OCI-LY3 (cell line): ENCODE data around the gene MSN.

Experiments
- H2AFZ ChIP-seq: fragments of 200-600, 300-600 bp; shearing (Covaris generic); 2 replicates; pipeline ENCODE4 v1.6.0; 2014; ENCODE audit warnings: antibody characterized with exemption, low read depth, low read length
- H3K27ac ChIP-seq: fragments of 200-600, 300-600 bp; sonication (generic); 2 replicates; pipeline ENCODE4 v1.5.1; 2014; ENCODE audit warnings: mild to moderate bottlenecking, low read length, moderate library complexity, mixed read lengths
- H3K27me3 ChIP-seq: fragments of 200-600, 300-600 bp; sonication (generic); 2 replicates; pipeline ENCODE4 v1.6.1; 2014; ENCODE audit warnings: low read depth, low read length, mixed read lengths
- H3K36me3 ChIP-seq: fragments of 200-600, 300-600 bp; sonication (generic); replicated peaks from 2 replicates; pipeline ENCODE3; 2014; ENCODE audit warnings: low read depth, low read length, mixed read lengths
- H3K4me1 ChIP-seq: fragments of 300-600, 200-600 bp; sonication (generic); 2 replicates; pipeline ENCODE4 v1.6.1; 2014; ENCODE audit warnings: low read length, mixed read lengths
- H3K4me2 ChIP-seq: fragments of 200-600, 300-600 bp; sonication (generic); 2 replicates; pipeline ENCODE4 v1.6.1; 2014; ENCODE audit warnings: low read length, mixed read lengths
- H3K4me3 ChIP-seq: fragments of 300-600, 200-600 bp; sonication (generic); 2 replicates; pipeline ENCODE4 v1.5.1; 2014; ENCODE audit warnings: antibody characterized with exemption, mild to moderate bottlenecking, low read length, moderate library complexity
- H3K79me2 ChIP-seq: fragments of 300-600, 200-600 bp; shearing (Covaris generic); 2 replicates; pipeline ENCODE4 v1.6.1; 2014; ENCODE audit warnings: mild to moderate bottlenecking, low read length, mixed read lengths
- H3K9ac ChIP-seq: fragments of 300-600, 200-600 bp; shearing (Covaris generic); 2 replicates; pipeline ENCODE4 v1.6.0; 2014; ENCODE audit warnings: mild to moderate bottlenecking, low read length, moderate library complexity
- H3K9me3 ChIP-seq: fragments of 200-600, 300-600 bp; shearing (Covaris generic); 2 replicates; pipeline ENCODE4 v1.6.1; 2014; ENCODE audit warnings: low read length, mixed read lengths; ENCODE audit not compliant: insufficient read depth
- H4K20me1 ChIP-seq: fragments of 200-600, 300-600 bp; sonication (generic); 2 replicates; pipeline ENCODE4 v1.6.1; 2016; ENCODE audit warnings: low read length, mixed read lengths; ENCODE audit not compliant: insufficient read depth
- EZH2phosphoT487 ChIP-seq: fragments of 200-600 bp; shearing (Covaris generic); IDR thresholded peaks from 2 replicates; pipeline ENCODE4 v1.6.1; 2018; ENCODE audit warnings: antibody characterized with exemption, mixed run types, low read depth
- TF ChIP-seq, protein P1 (sequence below): fragments of 200-600, 300-600 bp; sonication (generic); IDR thresholded peaks from 2 replicates; pipeline ENCODE4 v1.5.1; 2014; ENCODE audit warnings: antibody characterized with exemption, low read length, low read depth

The MSN gene

DNA sequence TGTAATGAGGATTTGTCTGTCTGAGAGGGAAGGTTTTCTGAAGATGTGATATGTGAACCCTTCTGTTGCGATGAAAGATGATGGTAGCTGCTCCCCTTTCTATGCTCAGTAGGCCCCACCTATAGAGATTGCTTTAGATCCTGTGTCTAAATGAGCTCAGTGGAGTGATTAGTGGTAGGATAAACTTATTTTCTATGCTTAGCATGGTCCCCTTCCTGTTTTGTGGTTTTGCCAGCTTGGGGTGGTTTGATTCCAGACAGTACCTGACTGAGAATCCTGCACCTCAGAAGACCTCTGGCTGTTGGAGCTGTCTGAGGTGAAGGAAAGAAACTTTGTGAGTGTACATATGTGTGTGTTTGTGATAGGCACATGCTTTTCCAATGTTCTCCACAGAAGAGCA is 17.7 kb downstream of the MSN start:
- Histone ChIP-seq H3K9me3 (no peaks in the 10 kb centered on the region), H3K4me2 (no peak overlapping the region), H3K36me3 (no peaks in the 10 kb centered on the region), H4K20me1 (peaks cover 61% of the 10 kb centered on the region), H3K27ac (no peak overlapping the region), H3K9ac (no peak overlapping the region), H3K27me3 (no peaks in the 10 kb centered on the region), H2AFZ (no peak overlapping the region), H3K4me1 (peaks cover 13% of the 10 kb centered on the region), H3K79me2 (peaks cover 82% of the 10 kb centered on the region), H3K4me3 (no peak overlapping the region)
- TF ChIP-seq EZH2phosphoT487: no peak
- TF ChIP-seq, protein P1, sequence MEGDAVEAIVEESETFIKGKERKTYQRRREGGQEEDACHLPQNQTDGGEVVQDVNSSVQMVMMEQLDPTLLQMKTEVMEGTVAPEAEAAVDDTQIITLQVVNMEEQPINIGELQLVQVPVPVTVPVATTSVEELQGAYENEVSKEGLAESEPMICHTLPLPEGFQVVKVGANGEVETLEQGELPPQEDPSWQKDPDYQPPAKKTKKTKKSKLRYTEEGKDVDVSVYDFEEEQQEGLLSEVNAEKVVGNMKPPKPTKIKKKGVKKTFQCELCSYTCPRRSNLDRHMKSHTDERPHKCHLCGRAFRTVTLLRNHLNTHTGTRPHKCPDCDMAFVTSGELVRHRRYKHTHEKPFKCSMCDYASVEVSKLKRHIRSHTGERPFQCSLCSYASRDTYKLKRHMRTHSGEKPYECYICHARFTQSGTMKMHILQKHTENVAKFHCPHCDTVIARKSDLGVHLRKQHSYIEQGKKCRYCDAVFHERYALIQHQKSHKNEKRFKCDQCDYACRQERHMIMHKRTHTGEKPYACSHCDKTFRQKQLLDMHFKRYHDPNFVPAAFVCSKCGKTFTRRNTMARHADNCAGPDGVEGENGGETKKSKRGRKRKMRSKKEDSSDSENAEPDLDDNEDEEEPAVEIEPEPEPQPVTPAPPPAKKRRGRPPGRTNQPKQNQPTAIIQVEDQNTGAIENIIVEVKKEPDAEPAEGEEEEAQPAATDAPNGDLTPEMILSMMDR: no peak

DNA sequence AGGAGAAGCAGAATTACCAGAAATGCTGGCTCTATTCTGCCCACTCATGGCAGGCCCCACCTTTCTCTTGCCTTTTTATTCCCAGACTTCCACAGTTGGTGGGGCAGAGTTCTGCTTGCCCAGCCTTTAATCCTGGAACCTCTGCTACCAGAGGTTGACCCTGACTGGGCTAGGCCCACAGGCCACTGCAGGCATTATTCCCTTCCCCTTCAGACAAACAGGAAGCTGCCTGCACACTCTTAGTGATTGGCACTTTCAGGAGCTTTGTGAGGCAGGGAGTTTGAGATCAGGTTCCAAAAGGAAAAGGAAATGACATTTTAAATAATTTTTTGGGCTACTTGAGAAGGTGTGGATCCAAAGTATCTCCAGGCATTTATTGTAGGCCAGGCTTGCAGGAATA is 18.8 kb downstream of the MSN start:
- no peak overlapping the region for H3K4me2 ChIP-seq
- H3K4me1 ChIP-seq: peaks cover 13% of the 10 kb centered on the region
- H3K9me3 ChIP-seq: no peaks in the 10 kb centered on the region
- TF ChIP-seq, protein P1: no peak
- no peak for TF ChIP-seq EZH2phosphoT487
- H3K36me3 ChIP-seq: no peaks in the 10 kb centered on the region
- H3K4me3 ChIP-seq: no peak overlapping the region
- H3K79me2 ChIP-seq: peaks cover 85% of the 10 kb centered on the region
- no peak overlapping the region for H3K27ac ChIP-seq
- H2AFZ ChIP-seq: no peak overlapping the region
- no peak overlapping the region for H3K9ac ChIP-seq
- H4K20me1 ChIP-seq: peaks cover 60% of the 10 kb centered on the region
- no peaks in the 10 kb centered on the region for H3K27me3 ChIP-seq

DNA sequence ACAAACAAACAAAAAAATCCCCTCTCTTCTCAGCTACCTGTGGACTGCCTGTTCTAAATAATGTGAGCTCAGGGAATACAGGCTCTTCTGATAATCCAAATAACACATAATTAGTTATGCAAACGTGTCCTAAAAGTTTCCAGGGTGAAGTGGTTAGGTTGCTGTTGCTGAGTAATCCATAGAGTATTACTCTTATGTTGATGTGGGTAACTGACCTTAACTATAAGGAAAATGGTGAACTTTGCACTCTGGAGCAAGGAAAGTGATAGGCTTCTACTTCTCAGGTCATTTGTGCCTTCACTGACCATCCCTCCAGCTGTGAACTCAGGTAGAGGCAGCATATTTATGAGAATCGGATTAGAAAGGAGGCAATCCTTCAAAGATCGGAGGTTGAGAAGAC is 19.9 kb downstream of the MSN start:
- Histone ChIP-seq H2AFZ (no peak overlapping the region), H3K9ac (no peak overlapping the region), H3K4me3 (no peak overlapping the region), H3K4me2 (no peak overlapping the region), H3K4me1 (peaks cover 13% of the 10 kb centered on the region), H3K9me3 (no peaks in the 10 kb centered on the region), H3K36me3 (no peaks in the 10 kb centered on the region), H3K79me2 (peaks cover 84% of the 10 kb centered on the region), H4K20me1 (peaks cover 49% of the 10 kb centered on the region), H3K27me3 (no peaks in the 10 kb centered on the region), H3K27ac (no peak overlapping the region)
- TF ChIP-seq EZH2phosphoT487: no peak
- TF ChIP-seq, protein P1: no peak

DNA sequence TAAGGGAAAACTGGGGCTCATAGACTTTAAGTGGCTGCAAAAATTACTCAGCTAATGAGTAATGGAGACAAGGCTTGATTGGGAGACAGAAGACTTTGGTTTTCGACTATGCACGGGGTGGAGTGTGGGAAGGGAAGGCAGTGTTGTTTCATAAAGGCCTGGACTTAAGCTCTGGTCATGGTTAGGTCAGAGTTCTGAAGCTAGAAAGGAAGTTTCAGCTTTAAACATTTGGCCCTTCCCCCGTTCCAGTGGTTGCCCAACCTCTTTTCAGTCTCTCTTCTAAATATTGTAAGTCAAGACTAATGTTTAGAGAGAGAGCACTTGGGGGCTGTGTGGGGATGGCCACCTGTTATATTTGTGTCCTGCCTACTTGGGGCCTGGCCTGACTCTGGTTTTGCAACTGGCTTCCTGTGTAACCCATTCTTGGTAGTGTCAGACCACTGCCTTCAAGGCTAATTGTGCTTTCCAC is 21.0 kb downstream of the MSN start:
- H3K9me3 ChIP-seq: no peaks in the 10 kb centered on the region
- no peak overlapping the region for H3K4me3 ChIP-seq
- no peaks in the 10 kb centered on the region for H3K36me3 ChIP-seq
- H3K27me3 ChIP-seq: no peaks in the 10 kb centered on the region
- H3K4me2 ChIP-seq: no peak overlapping the region
- H3K4me1 ChIP-seq: peaks cover 13% of the 10 kb centered on the region
- no peak overlapping the region for H3K27ac ChIP-seq
- peaks cover 82% of the 10 kb centered on the region for H3K79me2 ChIP-seq
- H2AFZ ChIP-seq: no peak overlapping the region
- H3K9ac ChIP-seq: no peak overlapping the region
- no peak for TF ChIP-seq EZH2phosphoT487
- TF ChIP-seq, protein P1: no peak
- peaks cover 44% of the 10 kb centered on the region for H4K20me1 ChIP-seq
